ENCODE results near the gene CTSZ.
A peak's percentile ranks its signal among the peaks of the same experiment; 100 is the strongest.
"Not testable (repeated sequence)": the region's sequence is repeated elsewhere in the genome, so short reads cannot be mapped to it uniquely, and the experiment has no call there.

CTSZ gene

DNA sequence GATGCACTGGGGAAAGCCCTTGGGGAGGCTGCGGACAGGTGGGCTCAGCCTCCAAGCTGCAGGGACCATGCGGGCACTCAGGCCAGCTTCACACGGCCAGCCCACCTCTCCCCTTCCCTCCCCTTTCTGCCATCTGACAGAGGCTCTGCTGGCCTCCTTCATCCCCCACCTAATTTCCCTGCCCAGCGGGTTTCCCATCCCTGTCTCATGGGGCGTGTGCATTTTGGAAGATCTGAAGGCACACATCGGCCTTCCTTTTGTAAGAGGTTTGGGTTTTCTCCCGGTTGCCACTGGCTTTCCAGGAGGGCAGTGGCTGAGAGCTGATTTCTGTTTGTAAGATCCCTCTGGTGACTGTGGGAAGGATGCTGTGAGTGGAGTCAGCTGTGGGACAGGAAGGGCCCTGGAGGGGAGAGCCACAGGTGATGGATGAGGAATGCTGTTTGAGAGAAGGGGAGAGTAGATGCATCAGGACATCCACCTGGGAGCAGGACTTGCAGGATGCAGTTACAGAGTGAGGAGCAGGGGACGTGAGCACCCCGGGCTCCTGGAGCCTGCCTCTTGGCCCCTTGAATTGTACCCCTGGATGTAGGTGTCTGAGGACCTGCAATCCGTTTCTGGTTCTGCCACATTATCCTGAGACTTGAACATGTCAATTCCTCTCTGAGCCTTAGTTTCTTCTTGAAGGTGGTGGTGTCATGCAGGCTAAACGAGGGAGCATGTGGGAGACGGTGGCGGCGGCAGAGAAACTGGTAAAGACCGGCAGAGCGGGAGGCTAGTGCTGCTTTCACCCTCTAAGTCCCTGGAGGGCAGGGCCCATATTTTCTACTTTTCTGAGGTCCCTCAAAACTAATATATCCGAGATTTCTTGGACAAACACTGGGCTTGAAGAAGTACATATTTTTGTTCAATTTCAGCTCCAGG is 6.2 kb upstream of the CTSZ start:
- DNase-seq (ENCODE audit: low read depth), result no peak

DNA sequence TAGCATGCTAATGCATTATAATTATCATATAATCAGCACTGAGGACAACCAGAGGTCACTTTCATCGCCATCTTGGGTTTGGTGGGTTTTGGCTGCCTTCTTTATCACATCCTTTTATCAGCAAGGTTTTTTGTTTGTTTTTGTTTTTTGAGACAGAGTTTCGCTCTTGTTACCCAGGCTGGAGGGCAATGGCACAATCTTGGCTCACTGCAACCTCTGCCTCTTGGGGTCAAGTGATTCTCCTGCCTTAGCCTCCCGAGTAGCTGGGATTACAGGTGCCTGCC is 4.8 kb upstream of the CTSZ start:
- not testable (repeated sequence) for DNase-seq (ENCODE audit: low read depth)

DNA sequence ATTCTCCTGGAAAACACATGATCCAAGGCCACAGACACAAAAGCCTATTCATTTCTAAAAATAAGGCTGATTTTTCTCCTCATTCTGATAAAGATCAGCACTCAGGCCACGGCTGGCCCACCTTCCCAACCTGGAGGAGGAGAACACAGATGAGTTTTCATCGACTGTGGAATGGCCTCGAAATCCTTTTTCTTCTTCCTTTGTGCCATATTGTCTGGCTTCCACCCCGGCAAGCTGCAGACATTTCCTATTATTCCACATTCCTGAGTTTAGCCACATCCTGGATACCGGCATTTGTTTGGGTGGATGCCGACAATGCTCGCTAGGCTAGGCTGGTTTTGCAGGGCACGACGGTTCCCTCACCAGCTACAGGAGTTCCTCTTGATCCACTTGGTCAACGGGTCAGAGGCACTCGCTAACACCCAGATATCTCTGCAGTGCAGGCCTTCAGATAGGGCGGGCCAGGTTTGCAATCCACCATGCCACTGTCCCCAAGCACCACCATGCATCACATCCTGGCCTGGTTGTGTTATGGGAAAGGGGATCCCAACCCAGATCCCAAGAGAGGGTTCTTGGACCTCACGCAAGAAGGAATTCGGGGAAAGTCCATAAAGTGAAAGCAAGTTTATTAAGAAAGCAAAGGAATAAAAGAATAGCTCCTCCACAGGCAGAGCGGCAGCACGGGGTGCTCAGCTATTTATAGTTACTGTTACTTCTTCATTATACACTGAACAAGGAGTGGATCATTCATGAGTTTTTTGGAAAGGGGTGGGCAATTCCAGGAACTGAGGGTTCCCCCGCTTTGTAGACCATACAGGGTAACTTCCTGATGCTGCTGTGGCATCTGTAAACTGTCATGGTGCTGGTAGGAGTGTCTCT is 4.2 kb upstream of the CTSZ start:
- DNase-seq (ENCODE audit: low read depth), result no peak

- DNase-seq (ENCODE audit: low read depth), result no peak
Measured at GRCh38 chr20:59010321-59010994, 3.4 kb upstream of the CTSZ start.

DNA sequence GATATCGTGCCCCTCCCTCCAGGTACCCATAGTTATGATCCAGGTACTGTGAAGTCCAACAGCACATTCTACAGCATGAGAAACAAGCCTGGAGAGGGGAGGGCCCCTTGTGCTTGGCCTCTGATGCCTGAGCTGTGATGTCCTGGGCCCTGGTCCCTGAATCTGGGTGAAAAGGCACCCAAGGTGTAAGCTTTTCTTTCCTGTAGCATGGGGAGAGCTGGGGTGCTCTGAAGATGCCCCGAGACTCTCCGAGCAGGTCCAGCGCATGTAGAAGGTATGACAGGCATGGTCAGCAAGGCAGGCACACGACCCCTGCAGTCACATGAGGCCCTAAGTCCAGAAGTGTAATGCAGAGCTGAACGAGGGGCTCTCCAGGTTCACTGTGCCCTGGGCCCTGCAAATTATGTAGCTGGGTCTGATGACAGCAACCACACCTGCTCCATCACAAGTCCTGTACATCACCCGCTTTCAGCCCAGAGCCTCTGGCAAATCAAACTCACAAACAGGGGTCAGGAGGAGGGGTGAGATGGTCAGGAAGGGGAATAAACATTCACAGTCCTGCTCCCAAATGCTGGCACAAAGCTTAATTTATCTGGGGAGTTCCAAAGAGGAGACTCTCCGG is 1.8 kb upstream of the CTSZ start:
- DNase-seq (ENCODE audit: low read depth), result no peak

GRCh38 chr20:59007665-59008511 is 834 bp upstream of the CTSZ start:
- DNase-seq (ENCODE audit: low read depth), result no peak

DNA sequence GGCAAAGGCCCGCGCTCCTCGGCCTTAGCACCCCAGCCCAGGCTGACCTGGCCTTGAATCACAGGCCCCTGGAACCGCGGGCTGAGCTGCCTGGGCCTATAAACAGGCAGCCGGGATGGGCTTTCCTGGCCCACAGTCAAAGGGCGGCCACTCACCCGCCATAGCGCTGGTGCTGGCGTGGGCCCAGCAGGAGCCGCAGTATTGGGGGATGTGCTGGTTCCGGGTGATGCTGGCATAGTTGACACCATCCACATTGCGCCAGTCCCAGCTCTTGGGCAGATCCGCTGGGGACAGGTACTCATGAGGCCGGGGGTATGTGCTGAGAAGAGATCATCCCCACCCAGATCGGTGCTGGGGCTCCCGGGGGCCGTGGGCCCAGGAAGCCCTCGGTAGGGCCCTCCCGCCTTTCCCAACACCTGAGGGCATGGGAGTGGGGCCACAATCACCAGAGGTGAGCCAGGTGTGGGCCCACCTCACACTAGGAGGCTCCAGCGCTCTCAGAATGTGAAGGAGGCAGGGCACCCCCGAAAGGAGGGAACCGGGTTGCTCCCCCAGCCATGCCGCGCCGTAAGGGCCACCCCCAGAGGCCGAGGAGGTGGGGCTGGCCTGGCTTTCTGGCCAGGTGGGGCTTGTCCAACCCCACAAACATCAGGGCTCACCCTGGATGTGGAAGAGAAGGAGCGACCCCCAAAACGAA is 739 bp downstream of the CTSZ start:
- no peak for DNase-seq (ENCODE audit: low read depth)

GRCh38 chr20:59005523-59006166 is 1.4 kb downstream of the CTSZ start:
- DNase-seq (ENCODE audit: low read depth), result no peak

DNA sequence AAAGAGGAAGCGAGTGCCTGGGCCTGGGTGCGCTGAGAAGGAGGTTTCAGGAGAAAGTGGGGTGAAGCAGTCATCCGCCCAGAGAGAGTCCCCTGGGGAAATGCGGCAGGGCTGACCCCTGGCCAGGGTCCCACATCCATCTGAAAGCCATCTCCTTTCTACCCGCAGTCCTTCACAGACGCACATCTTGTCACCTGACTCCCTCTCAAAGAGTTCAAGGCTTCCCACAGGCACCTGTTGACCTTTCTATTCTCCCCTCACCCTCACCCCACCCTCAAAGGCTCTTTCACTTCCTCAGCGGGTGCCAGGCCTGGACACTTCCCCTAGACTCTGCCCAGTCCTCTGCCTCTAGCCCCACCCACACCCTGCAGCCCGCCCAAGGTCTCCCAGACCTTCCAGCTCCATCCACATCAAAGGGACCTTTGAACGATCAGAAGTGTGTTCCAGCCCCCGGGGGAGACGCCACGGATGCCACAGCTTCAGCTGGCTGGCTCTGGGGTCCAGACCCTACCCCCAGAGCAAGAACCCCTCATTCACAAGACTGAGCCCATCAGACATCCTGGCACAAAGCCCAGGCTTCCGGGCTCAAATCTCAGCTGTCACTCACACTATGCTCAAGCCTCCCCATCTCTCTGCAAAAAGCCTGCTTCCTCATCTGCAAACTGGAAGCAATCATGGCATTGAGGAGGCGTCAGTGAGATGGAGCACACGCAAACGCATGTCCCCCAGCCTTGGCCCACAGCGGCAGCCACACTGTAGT is 2.1 kb downstream of the CTSZ start:
- DNase-seq (ENCODE audit: low read depth), result no peak

GRCh38 chr20:59004493-59004762 is 2.6 kb downstream of the CTSZ start:
- peak; percentile 21 for DNase-seq (ENCODE audit: low read depth)

DNA sequence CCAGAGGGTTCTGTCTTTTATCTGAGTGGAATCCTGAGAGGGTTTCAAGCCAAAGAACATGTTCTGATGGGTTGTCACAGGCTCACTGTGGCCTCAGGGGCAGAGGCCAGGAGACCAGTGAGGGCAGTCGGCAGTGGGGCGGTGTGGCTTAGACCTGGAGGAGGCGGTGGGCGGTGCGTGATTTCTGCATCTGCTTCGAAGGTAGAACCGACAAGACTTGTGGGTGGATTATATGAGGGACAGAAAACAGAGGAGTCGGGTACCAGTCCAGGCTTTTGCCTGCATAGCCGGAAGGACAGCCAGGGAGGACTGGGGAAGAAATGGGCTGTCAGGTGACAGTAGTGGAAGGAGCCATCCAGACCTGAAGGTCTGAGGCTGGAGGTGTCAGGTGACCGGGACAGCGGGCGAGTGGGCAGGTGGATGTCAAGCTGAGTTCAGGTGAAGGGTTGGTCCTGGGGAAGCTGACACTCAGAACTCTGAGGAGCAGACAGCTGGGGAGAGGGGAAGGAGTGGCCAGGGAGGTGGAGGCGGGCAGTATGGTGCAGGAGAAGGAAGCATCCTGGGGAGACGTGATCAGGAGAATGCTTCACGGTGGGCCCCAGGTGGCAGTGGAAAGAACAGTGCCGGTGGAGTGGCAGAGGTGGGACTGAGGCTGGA is 3.1 kb downstream of the CTSZ start:
- no peak for DNase-seq (ENCODE audit: low read depth)

DNA sequence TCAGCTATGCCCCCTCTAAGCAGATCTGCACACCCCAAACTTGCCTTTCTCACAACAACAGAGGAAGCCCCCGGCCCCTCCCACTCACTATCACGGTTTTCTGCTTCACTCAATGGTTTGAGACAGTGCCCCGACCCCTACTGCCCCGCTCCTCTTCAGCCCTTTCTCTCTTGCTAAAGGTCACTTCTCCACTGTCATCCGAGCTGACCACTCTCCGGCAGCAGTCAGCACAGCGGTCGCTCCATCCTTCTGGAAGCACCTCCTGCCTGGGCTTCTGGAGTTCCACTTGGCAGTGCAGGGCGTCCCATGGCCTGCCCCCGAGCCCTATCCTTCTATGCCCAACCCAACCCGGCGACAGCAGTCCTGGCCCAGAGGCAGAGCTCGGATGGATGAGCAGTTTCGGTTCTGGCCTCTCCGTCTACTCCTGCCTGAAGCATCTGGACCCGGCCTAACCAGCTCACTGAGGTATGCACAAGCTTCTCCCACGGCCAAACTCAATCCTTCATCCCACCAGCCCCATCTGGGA is 4.1 kb downstream of the CTSZ start:
- no peak for DNase-seq (ENCODE audit: low read depth)

GRCh38 chr20:59002388-59002787 is 4.7 kb downstream of the CTSZ start:
- DNase-seq (ENCODE audit: low read depth), result no peak

DNA sequence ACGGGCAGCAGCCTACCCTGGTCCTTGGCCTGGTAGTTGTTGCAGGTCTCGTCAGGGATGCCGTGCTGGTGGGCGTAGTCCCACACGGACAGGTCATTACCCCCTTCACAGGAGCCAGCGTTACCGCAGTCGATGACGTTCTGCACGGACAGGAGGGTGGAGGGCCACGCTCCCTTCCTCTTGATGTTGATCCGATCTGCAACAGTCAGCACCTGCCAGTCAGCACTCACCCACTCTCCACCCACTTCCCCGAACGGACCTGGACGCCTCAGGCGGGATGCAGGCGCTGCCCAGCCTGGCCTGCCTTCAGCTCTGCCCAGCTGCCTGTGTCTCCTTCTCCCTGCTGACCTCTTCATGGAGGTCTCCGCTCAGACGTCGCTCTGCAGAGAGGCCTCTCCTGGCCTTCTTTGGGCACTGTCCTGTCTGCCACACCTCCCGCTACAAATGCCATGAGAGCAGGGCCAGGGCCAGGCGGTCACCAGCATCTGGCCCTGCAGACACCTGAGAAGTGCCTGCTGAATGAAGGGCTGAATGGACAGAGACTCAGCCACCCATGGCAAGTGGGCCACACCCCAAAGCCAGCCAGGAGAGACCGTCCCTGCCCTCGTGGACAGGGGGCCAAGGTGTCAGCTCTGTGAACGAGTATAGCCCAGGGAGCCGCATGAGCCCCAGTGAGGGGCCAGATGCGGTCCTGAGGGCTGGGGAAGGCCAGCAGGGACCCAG is 5.4 kb downstream of the CTSZ start:
- no peak for DNase-seq (ENCODE audit: low read depth)

DNA sequence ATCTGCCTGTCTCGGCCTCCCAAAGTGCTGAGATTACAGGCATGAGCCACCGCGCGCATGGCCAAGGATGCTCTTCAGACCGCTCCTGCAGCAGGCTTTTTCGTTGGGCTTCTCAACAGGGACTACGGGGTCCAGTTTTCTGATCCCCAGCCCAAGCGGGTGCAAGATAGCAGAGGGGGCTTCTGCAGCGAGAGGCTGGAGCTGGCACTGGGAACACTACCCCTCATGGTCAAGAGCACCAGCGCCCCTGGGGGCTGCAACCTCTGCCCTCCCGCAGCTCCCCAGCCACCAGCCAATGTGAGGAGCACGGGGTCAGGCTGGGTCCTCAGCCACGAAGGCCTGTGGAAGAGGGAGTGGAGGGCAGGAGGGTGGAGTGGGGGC is 6.0 kb downstream of the CTSZ start:
- DNase-seq (ENCODE audit: low read depth), result no peak

GRCh38 chr20:59000326-59000725 is 6.7 kb downstream of the CTSZ start:
- no peak for DNase-seq (ENCODE audit: low read depth)

- DNase-seq (ENCODE audit: low read depth), result no peak
Measured at GRCh38 chr20:58998656-58999055, 8.4 kb downstream of the CTSZ start.

- DNase-seq (ENCODE audit: low read depth), result no peak
Measured at GRCh38 chr20:58997141-58997770, 9.8 kb downstream of the CTSZ start.
